Measurements from ENCODE around the gene CYP2E1. TPM values are rescaled to one million over a fixed set of nuclear protein-coding genes. Genes with fewer than 3 reads are reported as not detected.
"Not testable (repeated sequence)": the region's sequence is repeated elsewhere in the genome, so short reads cannot be mapped to it uniquely, and the experiment has no call there.

Gene CYP2E1
- total and polyA plus RNA-seq, 8 donors = 0.68 to 3.2 (median 1.9) TPM

DNA sequence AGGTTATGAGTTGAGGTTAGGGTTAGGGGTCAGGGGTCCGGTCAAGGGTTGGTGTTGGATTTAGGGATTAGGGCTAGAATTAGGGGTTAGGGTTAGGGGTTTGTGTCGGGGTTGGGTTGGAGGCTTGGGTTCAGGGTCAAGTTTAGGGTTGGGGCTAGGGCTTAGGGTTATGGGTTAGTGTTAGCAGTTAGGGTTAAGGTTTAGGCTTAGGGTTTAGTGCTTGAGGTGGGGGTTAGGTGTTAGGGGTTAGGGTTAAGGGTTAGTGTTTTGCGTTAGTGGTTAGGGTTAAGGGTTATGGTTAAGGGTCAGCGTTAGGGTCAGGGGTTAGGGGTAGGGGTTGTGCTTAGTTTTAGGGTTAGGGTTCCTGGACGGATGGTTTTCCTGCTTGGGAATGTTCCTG is 40.0 kb downstream of the CYP2E1 start:
- no peak for ATAC-seq
- peaks cover 0 to 13% of the 10 kb centered on the region in 2 donors for H3K9me3 ChIP-seq
- intact Hi-C loops (cut with DNase I) = no loop called here
- no peak overlapping the region for H3K4me3 ChIP-seq
- H3K27ac ChIP-seq = no peak overlapping the region
- H3K4me1 ChIP-seq = no peaks in the 10 kb centered on the region
- no peak for DNase-seq
- H3K36me3 ChIP-seq = no peaks in the 10 kb centered on the region
- TF ChIP-seq, protein P1, sequence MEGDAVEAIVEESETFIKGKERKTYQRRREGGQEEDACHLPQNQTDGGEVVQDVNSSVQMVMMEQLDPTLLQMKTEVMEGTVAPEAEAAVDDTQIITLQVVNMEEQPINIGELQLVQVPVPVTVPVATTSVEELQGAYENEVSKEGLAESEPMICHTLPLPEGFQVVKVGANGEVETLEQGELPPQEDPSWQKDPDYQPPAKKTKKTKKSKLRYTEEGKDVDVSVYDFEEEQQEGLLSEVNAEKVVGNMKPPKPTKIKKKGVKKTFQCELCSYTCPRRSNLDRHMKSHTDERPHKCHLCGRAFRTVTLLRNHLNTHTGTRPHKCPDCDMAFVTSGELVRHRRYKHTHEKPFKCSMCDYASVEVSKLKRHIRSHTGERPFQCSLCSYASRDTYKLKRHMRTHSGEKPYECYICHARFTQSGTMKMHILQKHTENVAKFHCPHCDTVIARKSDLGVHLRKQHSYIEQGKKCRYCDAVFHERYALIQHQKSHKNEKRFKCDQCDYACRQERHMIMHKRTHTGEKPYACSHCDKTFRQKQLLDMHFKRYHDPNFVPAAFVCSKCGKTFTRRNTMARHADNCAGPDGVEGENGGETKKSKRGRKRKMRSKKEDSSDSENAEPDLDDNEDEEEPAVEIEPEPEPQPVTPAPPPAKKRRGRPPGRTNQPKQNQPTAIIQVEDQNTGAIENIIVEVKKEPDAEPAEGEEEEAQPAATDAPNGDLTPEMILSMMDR (IDR thresholded peaks at IDR 0.05) = no peak
- peaks cover 0 to 32% of the 10 kb centered on the region in 2 donors for H3K27me3 ChIP-seq

DNA sequence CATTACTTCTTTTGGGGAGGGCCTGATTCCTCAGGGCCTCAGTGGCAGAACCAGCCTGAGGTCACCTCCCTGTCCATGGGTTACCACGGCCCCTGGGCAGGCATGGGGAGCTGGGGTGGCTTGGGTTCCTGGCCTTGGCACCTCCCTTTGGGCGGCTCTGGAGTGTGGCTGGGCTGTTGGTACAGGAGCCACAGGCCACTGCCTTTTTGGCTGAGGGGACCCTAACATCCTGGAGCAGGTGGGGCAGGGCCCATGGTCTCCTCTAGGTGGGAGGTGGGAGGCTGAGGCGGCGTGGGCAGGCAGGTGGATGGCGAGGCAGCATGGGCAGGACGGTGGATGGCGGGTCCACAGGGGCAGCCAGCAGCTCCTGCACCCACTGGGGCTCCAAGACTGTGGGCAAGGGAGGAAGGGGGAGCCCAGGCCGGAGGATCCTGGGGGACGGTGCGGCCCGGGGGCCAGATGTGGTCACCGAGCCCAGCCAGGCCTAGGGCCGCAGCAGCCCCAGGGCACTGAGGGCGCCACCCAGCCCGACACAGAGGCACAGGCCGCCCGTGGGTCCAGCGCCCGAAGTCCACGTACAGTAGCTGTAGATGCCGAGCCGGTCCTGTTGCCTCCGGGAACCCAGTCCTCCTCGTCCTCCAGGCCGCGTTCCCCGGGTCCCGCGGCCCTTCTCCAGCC is 40.6 kb downstream of the CYP2E1 start:
- H3K27me3 ChIP-seq = peaks cover 0 to 32% of the 10 kb centered on the region in 2 donors
- no peak overlapping the region for H3K4me3 ChIP-seq
- H3K36me3 ChIP-seq = no peaks in the 10 kb centered on the region
- no peaks in the 10 kb centered on the region for H3K4me1 ChIP-seq
- TF ChIP-seq, protein P1 (IDR thresholded peaks at IDR 0.05) = no peak
- no peak overlapping the region for H3K27ac ChIP-seq
- intact Hi-C loops (cut with DNase I) = no loop called here
- DNase-seq (peak in 1 of 4 donors; percentile 61), ATAC-seq (no peak)
- peaks cover 0 to 16% of the 10 kb centered on the region in 2 donors for H3K9me3 ChIP-seq

DNA sequence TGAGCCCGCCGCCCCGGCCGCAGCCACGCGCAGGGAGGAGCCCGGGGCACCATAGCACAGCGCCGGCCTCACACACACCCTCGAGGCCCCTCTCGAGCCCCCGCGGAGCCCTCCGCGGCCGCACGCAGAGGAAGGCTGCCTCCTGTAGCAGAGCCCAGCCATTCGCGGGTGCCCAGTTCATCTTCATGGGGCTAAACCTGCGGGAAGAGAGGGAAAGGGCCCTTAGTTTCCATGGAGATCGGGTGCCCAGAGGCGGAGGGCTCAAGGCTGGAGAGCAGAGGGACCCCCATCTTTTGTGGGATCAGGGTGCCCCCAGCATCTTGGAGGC is 41.1 kb downstream of the CYP2E1 start:
- Histone ChIP-seq H3K36me3 (no peaks in the 10 kb centered on the region), H3K27ac (no peak overlapping the region), H3K4me3 (no peak overlapping the region), H3K9me3 (peaks cover under 1 to 21% of the 10 kb centered on the region in 2 donors), H3K4me1 (no peaks in the 10 kb centered on the region), H3K27me3 (peaks cover 0 to 32% of the 10 kb centered on the region in 2 donors)
- intact Hi-C loops (cut with DNase I) = no loop called here
- peak in 1 of 4 donors; percentile 61 for DNase-seq
- ATAC-seq = no peak
- TF ChIP-seq, protein P1 (IDR thresholded peaks at IDR 0.05) = no peak

DNA sequence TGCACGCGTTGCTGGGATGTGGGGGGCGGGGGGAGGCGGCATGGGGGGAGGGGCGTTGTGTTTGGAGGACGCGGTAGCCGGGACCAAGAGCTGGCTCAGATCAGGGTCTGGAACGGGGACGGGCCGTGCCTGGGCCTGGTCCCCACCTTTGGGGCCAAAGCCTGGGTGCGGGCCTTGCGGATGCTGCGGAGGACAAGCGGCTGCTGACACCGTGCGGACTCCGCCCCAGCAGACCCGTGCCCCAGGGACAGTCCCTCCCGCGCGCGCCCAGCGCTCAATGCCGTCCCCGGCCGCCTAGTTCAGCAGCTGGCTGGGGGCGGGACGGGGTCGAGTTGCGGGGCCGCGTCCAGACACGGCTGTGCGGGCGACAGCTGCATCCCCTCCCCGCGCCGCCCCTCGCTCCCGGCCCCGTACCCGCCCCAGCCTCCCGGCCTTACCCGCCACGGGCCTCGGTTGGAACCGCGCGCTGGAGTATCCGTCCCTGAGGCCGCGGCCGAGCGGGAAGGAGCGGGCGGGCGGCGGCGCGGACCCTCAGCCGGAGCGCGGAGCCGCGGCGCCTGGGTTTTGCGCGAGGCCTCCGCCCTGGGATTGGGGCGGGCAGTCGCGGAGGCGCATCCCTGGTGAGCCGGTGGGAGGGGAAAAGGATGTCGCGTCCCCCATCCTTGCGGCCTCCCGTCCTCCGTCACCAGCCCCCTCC is 41.8 kb downstream of the CYP2E1 start:
- H3K4me1 ChIP-seq; DNase-seq; ATAC-seq; intact Hi-C loops (cut with DNase I); H3K4me3 ChIP-seq; H3K27ac ChIP-seq; H3K36me3 ChIP-seq: not testable (repeated sequence)
- Histone ChIP-seq H3K9me3 (peaks cover 4 to 29% of the 10 kb centered on the region in 2 donors), H3K27me3 (peaks cover 0 to 32% of the 10 kb centered on the region in 2 donors)

DNA sequence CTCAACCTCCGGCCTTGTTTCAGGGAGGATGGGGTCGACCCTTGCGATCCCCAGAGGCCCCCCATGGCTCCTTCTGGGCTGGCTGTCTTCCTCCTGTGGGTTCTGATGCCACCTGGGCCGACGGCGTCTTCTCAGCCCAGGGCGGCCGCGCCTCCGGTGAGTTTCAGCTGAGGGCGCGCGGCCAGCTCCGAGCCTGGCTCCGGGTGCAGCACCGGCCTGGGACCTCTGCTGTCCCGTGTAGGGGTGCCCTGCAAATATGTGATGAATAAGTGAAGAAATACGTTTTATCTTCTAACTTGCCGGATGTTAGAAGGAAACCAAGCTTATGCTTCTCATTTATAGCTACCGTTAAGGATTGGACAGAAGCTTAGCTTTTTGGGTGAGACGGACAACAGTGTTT is 42.6 kb downstream of the CYP2E1 start:
- H3K27me3 ChIP-seq = peaks cover 0 to 28% of the 10 kb centered on the region in 2 donors
- H3K9me3 ChIP-seq = peaks cover 4 to 35% of the 10 kb centered on the region in 2 donors

DNA sequence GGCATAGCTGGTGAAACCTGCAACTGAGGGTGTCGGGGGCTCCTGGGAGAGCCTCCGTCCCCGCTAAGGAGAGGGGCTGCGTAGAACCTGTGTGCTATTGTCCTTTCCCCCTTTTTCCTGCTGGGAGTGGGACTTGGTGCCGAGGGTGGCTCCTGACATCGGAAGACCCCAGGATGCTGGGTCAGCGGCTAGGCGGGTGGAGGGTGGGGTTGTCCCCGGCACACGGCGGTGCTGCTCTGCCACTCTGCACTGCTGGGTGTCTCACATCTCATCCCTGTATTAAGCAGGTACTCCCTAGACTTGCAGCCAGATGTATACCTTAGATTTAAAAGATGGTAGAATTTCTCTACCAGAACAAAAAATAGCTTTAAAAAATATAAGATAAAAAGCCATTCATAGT is 44.9 kb downstream of the CYP2E1 start:
- Histone ChIP-seq H3K27me3 (peaks cover 0 to 16% of the 10 kb centered on the region in 2 donors), H3K9me3 (peaks cover 4 to 22% of the 10 kb centered on the region in 2 donors)
- H3K36me3 ChIP-seq; ATAC-seq; H3K27ac ChIP-seq; H3K4me3 ChIP-seq; intact Hi-C loops (cut with DNase I); H3K4me1 ChIP-seq: not testable (repeated sequence)
- peak in 1 of 4 donors; percentile 72 for DNase-seq

More for the DNA sequence above, 42.6 kb downstream of the CYP2E1 start:
- H3K27ac ChIP-seq; intact Hi-C loops (cut with DNase I); DNase-seq; H3K36me3 ChIP-seq; H3K4me3 ChIP-seq; H3K4me1 ChIP-seq; ATAC-seq: not testable (repeated sequence)

DNA sequence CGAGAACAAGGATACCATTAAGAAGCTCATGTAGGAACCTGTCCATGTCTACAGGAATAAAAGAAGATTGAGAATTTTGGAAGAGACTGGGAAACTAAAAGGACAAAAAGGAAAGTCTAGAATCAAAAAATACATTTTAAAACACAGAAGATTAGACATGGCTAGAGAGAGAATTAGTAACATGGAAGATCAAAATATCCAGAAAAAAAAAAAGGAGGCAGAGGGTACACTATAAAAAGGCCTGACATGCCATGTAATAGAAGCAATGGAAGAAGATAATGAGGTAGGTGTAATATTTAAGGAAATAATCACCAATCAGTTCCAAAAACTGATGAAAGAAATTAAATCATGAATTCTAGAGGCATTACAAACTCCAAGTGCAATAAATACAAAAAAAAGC is 46.3 kb downstream of the CYP2E1 start:
- H3K4me1 ChIP-seq; DNase-seq; intact Hi-C loops (cut with DNase I); H3K27ac ChIP-seq; H3K4me3 ChIP-seq; H3K27me3 ChIP-seq; H3K36me3 ChIP-seq; ATAC-seq: not testable (repeated sequence)
- peaks cover 4 to 22% of the 10 kb centered on the region in 2 donors for H3K9me3 ChIP-seq

DNA sequence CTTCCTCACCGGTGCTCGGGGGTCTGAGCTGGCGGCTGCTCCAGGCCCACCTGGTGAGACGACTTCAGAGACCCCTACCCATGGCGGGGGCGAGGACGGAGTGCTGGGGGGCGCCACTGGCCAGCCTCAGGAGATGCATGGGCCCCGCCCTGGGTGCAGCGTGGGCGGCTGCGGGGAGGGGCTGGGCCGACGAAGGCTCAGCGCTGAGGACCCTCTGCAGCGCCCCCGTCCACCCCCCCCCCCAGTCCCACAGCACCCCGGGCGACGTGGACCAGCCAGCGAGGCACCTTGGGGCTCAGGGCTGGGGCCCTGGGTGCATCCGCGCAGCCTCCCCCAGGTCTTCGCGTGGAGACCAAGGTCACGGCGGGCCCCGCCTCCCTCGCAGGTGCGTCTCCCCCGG is 49.9 kb downstream of the CYP2E1 start:
- DNase-seq; H3K4me1 ChIP-seq; H3K4me3 ChIP-seq; ATAC-seq; H3K27ac ChIP-seq; H3K27me3 ChIP-seq; H3K36me3 ChIP-seq; intact Hi-C loops (cut with DNase I): not testable (repeated sequence)
- peaks cover 4 to 30% of the 10 kb centered on the region in 2 donors for H3K9me3 ChIP-seq
